Breast epithelium (tissue), 3 donors: ENCODE measurements around the gene LSAMP.

ENCODE experiments used
- POLR2A ChIP-seq: fragments of 450-650 bp; IDR thresholded peaks from one replicate; pipeline ENCODE4 v1.6.1; 2016; ENCODE audit warnings: antibody characterized with exemption, mild to moderate bottlenecking, moderate library complexity
- TF ChIP-seq, protein P1 (sequence below), 3 donors: fragments of 450-650 bp; IDR thresholded peaks; one replicate each; pipeline ENCODE4 v1.5.1; 2016 to 2017; ENCODE audit warnings: antibody characterized with exemption in 3 of 3, mild to moderate bottlenecking in 3 of 3, moderate library complexity in 3 of 3

DNA sequence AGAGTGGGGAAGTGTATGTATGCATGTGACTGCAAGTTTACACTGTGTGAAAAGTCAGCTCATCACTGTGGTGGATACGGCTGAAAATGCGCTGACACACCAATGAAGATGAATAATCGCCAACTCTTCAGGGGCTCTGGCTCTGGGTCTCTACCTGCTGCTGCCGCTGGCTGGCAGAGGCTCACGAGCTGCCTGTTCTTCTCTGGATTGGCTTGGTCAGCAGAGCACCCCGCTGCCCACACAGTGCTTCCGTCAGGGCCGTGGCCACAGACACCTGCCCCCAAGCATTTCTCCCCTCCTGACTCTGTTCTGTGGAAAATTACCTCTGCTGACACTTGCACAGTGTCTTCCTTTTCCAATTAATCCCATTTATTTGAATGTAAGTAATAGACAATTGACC, 606.5 kb downstream of the LSAMP start:
- TF ChIP-seq, protein P1, sequence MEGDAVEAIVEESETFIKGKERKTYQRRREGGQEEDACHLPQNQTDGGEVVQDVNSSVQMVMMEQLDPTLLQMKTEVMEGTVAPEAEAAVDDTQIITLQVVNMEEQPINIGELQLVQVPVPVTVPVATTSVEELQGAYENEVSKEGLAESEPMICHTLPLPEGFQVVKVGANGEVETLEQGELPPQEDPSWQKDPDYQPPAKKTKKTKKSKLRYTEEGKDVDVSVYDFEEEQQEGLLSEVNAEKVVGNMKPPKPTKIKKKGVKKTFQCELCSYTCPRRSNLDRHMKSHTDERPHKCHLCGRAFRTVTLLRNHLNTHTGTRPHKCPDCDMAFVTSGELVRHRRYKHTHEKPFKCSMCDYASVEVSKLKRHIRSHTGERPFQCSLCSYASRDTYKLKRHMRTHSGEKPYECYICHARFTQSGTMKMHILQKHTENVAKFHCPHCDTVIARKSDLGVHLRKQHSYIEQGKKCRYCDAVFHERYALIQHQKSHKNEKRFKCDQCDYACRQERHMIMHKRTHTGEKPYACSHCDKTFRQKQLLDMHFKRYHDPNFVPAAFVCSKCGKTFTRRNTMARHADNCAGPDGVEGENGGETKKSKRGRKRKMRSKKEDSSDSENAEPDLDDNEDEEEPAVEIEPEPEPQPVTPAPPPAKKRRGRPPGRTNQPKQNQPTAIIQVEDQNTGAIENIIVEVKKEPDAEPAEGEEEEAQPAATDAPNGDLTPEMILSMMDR (IDR thresholded peaks at IDR 0.05), result no peak
- no peak for TF ChIP-seq POLR2A
